ENCODE data around the gene ACER2. TPM values are rescaled to one million over a fixed set of nuclear protein-coding genes. Genes with fewer than 3 reads are reported as not detected.

ACER2 gene
- total RNA-seq, 1 donor = 2.2 TPM

- DNase-seq (ENCODE audit: insufficient read length, low spot score, missing footprints) = peak; percentile 57
- TF ChIP-seq CTCF (IDR thresholded peaks at IDR 0.05; ENCODE audit: extremely low read depth, low read depth, low read length) = no peak
- no peak overlapping the region for H3K27ac ChIP-seq (ENCODE audit: low read depth, low read length)
- no peak overlapping the region for H2AFZ ChIP-seq (ENCODE audit: low read length)
- no peaks in the 10 kb centered on the region for H3K9me3 ChIP-seq (ENCODE audit: low read depth, low read length)
- H4K20me1 ChIP-seq (ENCODE audit: insufficient read depth, low read length) = no peaks in the 10 kb centered on the region
- no peaks in the 10 kb centered on the region for H3K36me3 ChIP-seq (ENCODE audit: insufficient read depth, low read length)
- no peaks in the 10 kb centered on the region for H3K79me2 ChIP-seq (ENCODE audit: insufficient read depth, low read length)
- H3K4me2 ChIP-seq (ENCODE audit: insufficient read depth, low read length) = no peak overlapping the region
- H3K4me1 ChIP-seq (ENCODE audit: insufficient read depth, low read length) = peaks cover 16% of the 10 kb centered on the region
- no peak overlapping the region for H3K4me3 ChIP-seq (ENCODE audit: insufficient read depth, low read length)
- H3K27me3 ChIP-seq (ENCODE audit: insufficient read depth, low read length) = no peaks in the 10 kb centered on the region
Observed at GRCh38 chr9:19405771-19406170, 3.0 kb upstream of the ACER2 start.

GRCh38 chr9:19408316-19408692 is 505 bp upstream of the ACER2 start:
- no peaks in the 10 kb centered on the region for H3K27me3 ChIP-seq (ENCODE audit: insufficient read depth, low read length)
- no peaks in the 10 kb centered on the region for H3K36me3 ChIP-seq (ENCODE audit: insufficient read depth, low read length)
- H3K4me1 ChIP-seq (ENCODE audit: insufficient read depth, low read length) = peaks cover 20% of the 10 kb centered on the region
- DNase-seq (ENCODE audit: insufficient read length, low spot score, missing footprints) = peak; percentile 48
- H3K4me2 ChIP-seq (ENCODE audit: insufficient read depth, low read length) = peak overlapping the region; percentile 88
- H4K20me1 ChIP-seq (ENCODE audit: insufficient read depth, low read length) = no peaks in the 10 kb centered on the region
- TF ChIP-seq CTCF (IDR thresholded peaks at IDR 0.05; ENCODE audit: extremely low read depth, low read depth, low read length) = no peak
- H3K27ac ChIP-seq (ENCODE audit: low read depth, low read length) = no peak overlapping the region
- H3K4me3 ChIP-seq (ENCODE audit: insufficient read depth, low read length) = peak overlapping the region; percentile 79
- peak overlapping the region; percentile 85 for H2AFZ ChIP-seq (ENCODE audit: low read length)
- H3K9me3 ChIP-seq (ENCODE audit: low read depth, low read length) = no peaks in the 10 kb centered on the region
- H3K79me2 ChIP-seq (ENCODE audit: insufficient read depth, low read length) = no peaks in the 10 kb centered on the region

GRCh38 chr9:19409401-19410194 is 789 bp downstream of the ACER2 start:
- Histone ChIP-seq H3K36me3 (ENCODE audit: insufficient read depth, low read length) (no peaks in the 10 kb centered on the region), H3K79me2 (ENCODE audit: insufficient read depth, low read length) (no peaks in the 10 kb centered on the region), H3K4me2 (ENCODE audit: insufficient read depth, low read length) (peak overlapping the region; percentile 88), H3K4me1 (ENCODE audit: insufficient read depth, low read length) (peaks cover 20% of the 10 kb centered on the region), H4K20me1 (ENCODE audit: insufficient read depth, low read length) (no peaks in the 10 kb centered on the region), H3K9me3 (ENCODE audit: low read depth, low read length) (no peaks in the 10 kb centered on the region), H3K4me3 (ENCODE audit: insufficient read depth, low read length) (peak overlapping the region; percentile 79), H2AFZ (ENCODE audit: low read length) (peak overlapping the region; percentile 85), H3K27me3 (ENCODE audit: insufficient read depth, low read length) (no peaks in the 10 kb centered on the region), H3K27ac (ENCODE audit: low read depth, low read length) (no peak overlapping the region)
- DNase-seq (ENCODE audit: insufficient read length, low spot score, missing footprints) = peak; percentile 72
- no peak for TF ChIP-seq CTCF (IDR thresholded peaks at IDR 0.05; ENCODE audit: extremely low read depth, low read depth, low read length)

- H3K4me3 ChIP-seq (ENCODE audit: insufficient read depth, low read length) = no peak overlapping the region
- DNase-seq (ENCODE audit: insufficient read length, low spot score, missing footprints) = no peak
- no peaks in the 10 kb centered on the region for H3K27me3 ChIP-seq (ENCODE audit: insufficient read depth, low read length)
- H3K79me2 ChIP-seq (ENCODE audit: insufficient read depth, low read length) = no peaks in the 10 kb centered on the region
- no peak overlapping the region for H2AFZ ChIP-seq (ENCODE audit: low read length)
- peaks cover 20% of the 10 kb centered on the region for H3K4me1 ChIP-seq (ENCODE audit: insufficient read depth, low read length)
- no peaks in the 10 kb centered on the region for H4K20me1 ChIP-seq (ENCODE audit: insufficient read depth, low read length)
- no peaks in the 10 kb centered on the region for H3K9me3 ChIP-seq (ENCODE audit: low read depth, low read length)
- no peak for TF ChIP-seq CTCF (IDR thresholded peaks at IDR 0.05; ENCODE audit: extremely low read depth, low read depth, low read length)
- H3K36me3 ChIP-seq (ENCODE audit: insufficient read depth, low read length) = no peaks in the 10 kb centered on the region
- peak overlapping the region; percentile 88 for H3K4me2 ChIP-seq (ENCODE audit: insufficient read depth, low read length)
- no peak overlapping the region for H3K27ac ChIP-seq (ENCODE audit: low read depth, low read length)
Observed at GRCh38 chr9:19410195-19410503, 1.3 kb downstream of the ACER2 start.
